ENCODE measurements around the gene RXFP4.

DNA sequence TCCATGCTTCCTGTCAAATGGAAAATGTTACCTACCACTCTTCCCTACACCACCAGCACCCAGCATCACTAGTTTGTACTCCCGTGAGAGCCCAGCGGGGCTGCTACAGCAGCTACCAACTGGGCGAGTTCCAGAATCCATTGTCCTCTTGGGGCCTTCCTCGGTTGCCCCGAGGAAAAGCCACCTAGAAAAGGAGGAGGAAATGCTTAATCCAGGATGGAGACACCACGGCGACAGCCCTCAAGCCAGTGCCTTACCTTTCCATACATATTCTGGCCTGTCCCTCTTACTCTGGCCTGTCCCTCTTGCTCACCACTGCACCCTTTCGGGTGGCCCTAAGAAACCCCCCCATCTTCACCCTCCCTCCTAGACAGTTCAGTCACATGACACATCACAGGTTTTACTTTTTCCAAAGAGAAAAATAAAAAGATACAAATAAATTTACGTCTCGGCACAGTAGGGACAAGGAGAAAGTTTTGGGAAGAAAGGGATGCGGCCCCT lies 30.8 kb upstream of the RXFP4 start:
- TF ChIP-seq, protein P1, sequence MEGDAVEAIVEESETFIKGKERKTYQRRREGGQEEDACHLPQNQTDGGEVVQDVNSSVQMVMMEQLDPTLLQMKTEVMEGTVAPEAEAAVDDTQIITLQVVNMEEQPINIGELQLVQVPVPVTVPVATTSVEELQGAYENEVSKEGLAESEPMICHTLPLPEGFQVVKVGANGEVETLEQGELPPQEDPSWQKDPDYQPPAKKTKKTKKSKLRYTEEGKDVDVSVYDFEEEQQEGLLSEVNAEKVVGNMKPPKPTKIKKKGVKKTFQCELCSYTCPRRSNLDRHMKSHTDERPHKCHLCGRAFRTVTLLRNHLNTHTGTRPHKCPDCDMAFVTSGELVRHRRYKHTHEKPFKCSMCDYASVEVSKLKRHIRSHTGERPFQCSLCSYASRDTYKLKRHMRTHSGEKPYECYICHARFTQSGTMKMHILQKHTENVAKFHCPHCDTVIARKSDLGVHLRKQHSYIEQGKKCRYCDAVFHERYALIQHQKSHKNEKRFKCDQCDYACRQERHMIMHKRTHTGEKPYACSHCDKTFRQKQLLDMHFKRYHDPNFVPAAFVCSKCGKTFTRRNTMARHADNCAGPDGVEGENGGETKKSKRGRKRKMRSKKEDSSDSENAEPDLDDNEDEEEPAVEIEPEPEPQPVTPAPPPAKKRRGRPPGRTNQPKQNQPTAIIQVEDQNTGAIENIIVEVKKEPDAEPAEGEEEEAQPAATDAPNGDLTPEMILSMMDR (IDR thresholded peaks at IDR 0.05; ENCODE audit: low read depth, low read length, missing input control) = no peak
- TF ChIP-seq GABPA (IDR thresholded peaks at IDR 0.05 in 1 of 2, conservative IDR thresholded peaks at IDR 0.05 in 1 of 2) (no peak), TAF1 (conservative IDR thresholded peaks at IDR 0.05) (no peak), FOXA1 (IDR thresholded peaks at IDR 0.05) (no peak), JUND (IDR thresholded peaks at IDR 0.05) (no peak), SP1 (IDR thresholded peaks at IDR 0.05) (no peak), NR2F2 (IDR thresholded peaks at IDR 0.05) (no peak), RAD21 (IDR thresholded peaks at IDR 0.05) (no peak), FOXA2 (IDR thresholded peaks at IDR 0.05) (no peak), EGR1 (IDR thresholded peaks at IDR 0.05; ENCODE audit: low read depth in 2 of 2) (no peak)
- TF ChIP-seq, protein P2, sequence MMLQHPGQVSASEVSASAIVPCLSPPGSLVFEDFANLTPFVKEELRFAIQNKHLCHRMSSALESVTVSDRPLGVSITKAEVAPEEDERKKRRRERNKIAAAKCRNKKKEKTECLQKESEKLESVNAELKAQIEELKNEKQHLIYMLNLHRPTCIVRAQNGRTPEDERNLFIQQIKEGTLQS (IDR thresholded peaks at IDR 0.05) = no peak
- TF ChIP-seq, protein P3, sequence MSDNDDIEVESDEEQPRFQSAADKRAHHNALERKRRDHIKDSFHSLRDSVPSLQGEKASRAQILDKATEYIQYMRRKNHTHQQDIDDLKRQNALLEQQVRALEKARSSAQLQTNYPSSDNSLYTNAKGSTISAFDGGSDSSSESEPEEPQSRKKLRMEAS (IDR thresholded peaks at IDR 0.05) = no peak
- TF ChIP-seq, protein P4, sequence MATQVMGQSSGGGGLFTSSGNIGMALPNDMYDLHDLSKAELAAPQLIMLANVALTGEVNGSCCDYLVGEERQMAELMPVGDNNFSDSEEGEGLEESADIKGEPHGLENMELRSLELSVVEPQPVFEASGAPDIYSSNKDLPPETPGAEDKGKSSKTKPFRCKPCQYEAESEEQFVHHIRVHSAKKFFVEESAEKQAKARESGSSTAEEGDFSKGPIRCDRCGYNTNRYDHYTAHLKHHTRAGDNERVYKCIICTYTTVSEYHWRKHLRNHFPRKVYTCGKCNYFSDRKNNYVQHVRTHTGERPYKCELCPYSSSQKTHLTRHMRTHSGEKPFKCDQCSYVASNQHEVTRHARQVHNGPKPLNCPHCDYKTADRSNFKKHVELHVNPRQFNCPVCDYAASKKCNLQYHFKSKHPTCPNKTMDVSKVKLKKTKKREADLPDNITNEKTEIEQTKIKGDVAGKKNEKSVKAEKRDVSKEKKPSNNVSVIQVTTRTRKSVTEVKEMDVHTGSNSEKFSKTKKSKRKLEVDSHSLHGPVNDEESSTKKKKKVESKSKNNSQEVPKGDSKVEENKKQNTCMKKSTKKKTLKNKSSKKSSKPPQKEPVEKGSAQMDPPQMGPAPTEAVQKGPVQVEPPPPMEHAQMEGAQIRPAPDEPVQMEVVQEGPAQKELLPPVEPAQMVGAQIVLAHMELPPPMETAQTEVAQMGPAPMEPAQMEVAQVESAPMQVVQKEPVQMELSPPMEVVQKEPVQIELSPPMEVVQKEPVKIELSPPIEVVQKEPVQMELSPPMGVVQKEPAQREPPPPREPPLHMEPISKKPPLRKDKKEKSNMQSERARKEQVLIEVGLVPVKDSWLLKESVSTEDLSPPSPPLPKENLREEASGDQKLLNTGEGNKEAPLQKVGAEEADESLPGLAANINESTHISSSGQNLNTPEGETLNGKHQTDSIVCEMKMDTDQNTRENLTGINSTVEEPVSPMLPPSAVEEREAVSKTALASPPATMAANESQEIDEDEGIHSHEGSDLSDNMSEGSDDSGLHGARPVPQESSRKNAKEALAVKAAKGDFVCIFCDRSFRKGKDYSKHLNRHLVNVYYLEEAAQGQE (IDR thresholded peaks at IDR 0.05) = no peak
- TF ChIP-seq, protein P5, sequence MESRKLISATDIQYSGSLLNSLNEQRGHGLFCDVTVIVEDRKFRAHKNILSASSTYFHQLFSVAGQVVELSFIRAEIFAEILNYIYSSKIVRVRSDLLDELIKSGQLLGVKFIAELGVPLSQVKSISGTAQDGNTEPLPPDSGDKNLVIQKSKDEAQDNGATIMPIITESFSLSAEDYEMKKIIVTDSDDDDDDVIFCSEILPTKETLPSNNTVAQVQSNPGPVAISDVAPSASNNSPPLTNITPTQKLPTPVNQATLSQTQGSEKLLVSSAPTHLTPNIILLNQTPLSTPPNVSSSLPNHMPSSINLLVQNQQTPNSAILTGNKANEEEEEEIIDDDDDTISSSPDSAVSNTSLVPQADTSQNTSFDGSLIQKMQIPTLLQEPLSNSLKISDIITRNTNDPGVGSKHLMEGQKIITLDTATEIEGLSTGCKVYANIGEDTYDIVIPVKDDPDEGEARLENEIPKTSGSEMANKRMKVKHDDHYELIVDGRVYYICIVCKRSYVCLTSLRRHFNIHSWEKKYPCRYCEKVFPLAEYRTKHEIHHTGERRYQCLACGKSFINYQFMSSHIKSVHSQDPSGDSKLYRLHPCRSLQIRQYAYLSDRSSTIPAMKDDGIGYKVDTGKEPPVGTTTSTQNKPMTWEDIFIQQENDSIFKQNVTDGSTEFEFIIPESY (IDR thresholded peaks at IDR 0.05) = no peak

Data from liver (tissue), 3 donors.